ENCODE data around the gene SPHK1.

Gene SPHK1

DNA sequence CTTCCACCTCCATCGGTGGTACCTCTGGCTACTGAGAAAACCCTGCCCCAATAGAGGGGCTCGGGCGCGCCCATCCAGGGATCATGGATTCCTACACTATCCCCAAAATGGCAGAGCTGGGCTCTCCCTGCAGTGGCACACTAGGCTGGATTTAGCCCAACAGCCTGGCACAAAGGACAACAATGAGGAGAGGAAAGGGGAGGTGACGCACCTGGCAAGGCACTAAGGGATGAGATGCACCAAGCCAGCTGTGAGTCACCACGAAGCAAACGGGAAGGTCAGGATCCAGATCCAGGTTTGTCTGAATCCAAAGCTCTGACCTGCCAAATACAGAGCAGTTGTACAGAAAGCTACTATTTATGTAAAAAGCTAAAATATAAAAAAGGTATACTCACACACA is 50.5 kb downstream of the SPHK1 start:
- DNase-seq = no peak

DNA sequence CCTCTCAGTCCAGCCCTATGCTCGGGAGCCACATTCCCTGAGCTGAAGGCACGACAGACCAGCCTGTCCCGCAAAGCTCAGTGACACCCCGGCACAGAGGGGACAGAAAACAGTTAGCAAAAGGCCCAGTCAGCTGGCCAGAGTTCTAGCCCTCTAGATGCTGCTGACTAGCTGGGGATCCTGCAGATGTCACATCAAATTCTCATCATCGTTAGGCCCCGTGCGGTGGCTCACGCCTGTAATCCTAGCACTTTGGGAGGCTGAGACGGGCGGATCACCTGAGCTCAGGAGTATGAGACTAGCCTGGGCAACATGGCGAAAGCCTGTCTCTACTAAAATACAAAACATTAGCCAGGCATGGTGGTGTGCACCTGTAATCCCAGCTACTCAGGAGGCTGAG is 51.3 kb downstream of the SPHK1 start:
- DNase-seq = no peak
